Tibial nerve (tissue), 4 donors: ENCODE data around the gene CDSN. TPM values are rescaled to one million over a fixed set of nuclear protein-coding genes. Genes with fewer than 3 reads are reported as not detected.
"Not testable (repeated sequence)": the region's sequence is repeated elsewhere in the genome, so short reads cannot be mapped to it uniquely, and the experiment has no call there.

ENCODE experiments used
- DNase-seq, 2 donors: peaks; one replicate each; pipeline ENCODE4 v3.0.0-alpha.2; 2019; ENCODE audit warnings: low spot score in 2 of 2
- H3K27ac ChIP-seq, 4 donors: fragments of 200-600 bp; sonication (generic) in 3 of 4; one replicate each; pipeline ENCODE4 v1.5.1; 2017 to 2019; ENCODE audit warnings: mild to moderate bottlenecking in 1 of 4
- H3K27me3 ChIP-seq, 2 donors: fragments of 200-600 bp; sonication (generic) in 1 of 2; one replicate each; pipeline versions ENCODE4 v1.5.1 to v1.6.0; 2017 to 2019
- H3K36me3 ChIP-seq, 3 donors: fragments of 200-600 bp; sonication (generic); one replicate each; pipeline ENCODE4 v1.5.1; 2018 to 2019
- H3K4me1 ChIP-seq, 4 donors: fragments of 200-600 bp; sonication (generic) in 3 of 4; one replicate each; pipeline ENCODE4 v1.5.1; 2017 to 2019
- H3K4me3 ChIP-seq, 4 donors: fragments of 200-600 bp; sonication (generic) in 3 of 4; one replicate each; pipeline ENCODE4 v1.5.1; 2017 to 2019; ENCODE audit warnings: mild to moderate bottlenecking in 1 of 4, moderate library complexity in 1 of 4
- H3K9me3 ChIP-seq, 4 donors: fragments of 200-600 bp; sonication (generic) in 3 of 4; one replicate each; pipeline ENCODE4 v1.5.1; 2017 to 2019
- EP300 ChIP-seq, 2 donors: sonication (generic); formaldehyde crosslinking; IDR thresholded peaks; one replicate each; pipeline ENCODE4 v1.6.1; 2017; ENCODE audit warnings: antibody characterized with exemption in 2 of 2, mild to moderate bottlenecking in 1 of 2
- POLR2A ChIP-seq, 2 donors: fragments of 450-650 bp; IDR thresholded peaks; one replicate each; pipeline ENCODE4 v1.6.1; 2017; ENCODE audit warnings: antibody characterized with exemption in 2 of 2, mild to moderate bottlenecking in 2 of 2, moderate library complexity in 2 of 2
- WGBS, 2 donors: methylation state at CpG; one replicate each; pipeline ENCODE4 v1.1.5; 2018; 5-methylcytosine and 5-hydroxymethylcytosine counted together
- small RNA-seq: library from RNA; depleted of rRNA; stranded (forward); fragments of <200 nt; gene quantifications from one replicate; pipeline ENCODE3, GENCODE V24; 2016
- total RNA-seq, 4 donors: library from RNA; depleted of rRNA; stranded (reverse); fragments of >200 nt; gene quantifications; one replicate each; pipeline ENCODE4 v1.1.0, GENCODE V29; 2016
- TF ChIP-seq, protein P1 (sequence below), 5 experiments: fragments of 200-600 bp in 3 of 5; fragments of 450-650 bp in 2 of 5; sonication (generic) in 3 of 5; IDR thresholded peaks; one replicate each; pipeline ENCODE4 v1.5.1; 2016 to 2019; ENCODE audit warnings: antibody characterized with exemption in 5 of 5, mild to moderate bottlenecking in 3 of 5, moderate library complexity in 2 of 5

The CDSN gene
- total RNA-seq, 4 donors from 2014 or later: not detected

DNA sequence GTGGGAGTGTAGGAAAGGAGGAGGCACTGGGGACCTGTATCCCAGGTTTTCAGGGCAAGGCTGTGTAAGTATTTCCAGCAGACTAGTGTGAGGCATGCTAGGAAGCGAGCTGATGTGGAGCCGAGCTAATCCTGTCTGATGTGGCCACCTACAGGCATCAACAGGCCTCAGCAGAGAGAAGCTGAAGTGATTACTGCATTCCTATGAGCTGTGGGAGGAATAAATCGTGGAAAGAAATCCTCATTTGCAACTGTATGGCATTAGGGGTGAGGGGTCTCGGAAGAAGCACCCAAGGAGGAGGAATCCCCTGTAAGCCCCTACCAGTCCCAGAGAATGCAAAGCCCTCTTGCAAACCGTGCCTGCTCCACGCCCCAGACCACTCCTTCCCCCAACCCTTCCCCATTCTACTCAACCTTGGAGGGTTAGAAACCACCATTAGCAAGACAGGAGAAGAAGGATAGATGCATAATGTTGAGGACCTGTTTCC, 49.5 kb downstream of the CDSN start:
- no peaks in the 10 kb centered on the region for H3K27me3 ChIP-seq
- H3K9me3 ChIP-seq: no peaks in the 10 kb centered on the region
- DNase-seq: no peak
- WGBS, 2 donors: 26 to 27% methylated on average over 6 of the region's 6 CpGs
- H3K4me3 ChIP-seq: no peak overlapping the region
- TF ChIP-seq POLR2A (IDR thresholded peaks at IDR 0.05) (no peak), EP300 (IDR thresholded peaks at IDR 0.05) (peak in 1 of 2 donors; percentile 13)
- TF ChIP-seq, protein P1, sequence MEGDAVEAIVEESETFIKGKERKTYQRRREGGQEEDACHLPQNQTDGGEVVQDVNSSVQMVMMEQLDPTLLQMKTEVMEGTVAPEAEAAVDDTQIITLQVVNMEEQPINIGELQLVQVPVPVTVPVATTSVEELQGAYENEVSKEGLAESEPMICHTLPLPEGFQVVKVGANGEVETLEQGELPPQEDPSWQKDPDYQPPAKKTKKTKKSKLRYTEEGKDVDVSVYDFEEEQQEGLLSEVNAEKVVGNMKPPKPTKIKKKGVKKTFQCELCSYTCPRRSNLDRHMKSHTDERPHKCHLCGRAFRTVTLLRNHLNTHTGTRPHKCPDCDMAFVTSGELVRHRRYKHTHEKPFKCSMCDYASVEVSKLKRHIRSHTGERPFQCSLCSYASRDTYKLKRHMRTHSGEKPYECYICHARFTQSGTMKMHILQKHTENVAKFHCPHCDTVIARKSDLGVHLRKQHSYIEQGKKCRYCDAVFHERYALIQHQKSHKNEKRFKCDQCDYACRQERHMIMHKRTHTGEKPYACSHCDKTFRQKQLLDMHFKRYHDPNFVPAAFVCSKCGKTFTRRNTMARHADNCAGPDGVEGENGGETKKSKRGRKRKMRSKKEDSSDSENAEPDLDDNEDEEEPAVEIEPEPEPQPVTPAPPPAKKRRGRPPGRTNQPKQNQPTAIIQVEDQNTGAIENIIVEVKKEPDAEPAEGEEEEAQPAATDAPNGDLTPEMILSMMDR (IDR thresholded peaks at IDR 0.05): peak in 4 of 5 experiments; percentile 30 to 63 (median 56)
- peak overlapping the region in 2 of 4 donors; percentile 21 to 29 for H3K27ac ChIP-seq
- H3K4me1 ChIP-seq: peaks cover 0 to 39% (median 6%) of the 10 kb centered on the region in 4 donors
- H3K36me3 ChIP-seq: no peaks in the 10 kb centered on the region

GRCh38 chr6:31068669-31069340, 51.4 kb downstream of the CDSN start:
- Histone ChIP-seq H3K9me3 (no peaks in the 10 kb centered on the region), H3K27ac (peak overlapping the region in 1 of 4 donors; percentile 24), H3K4me3 (no peak overlapping the region), H3K27me3 (no peaks in the 10 kb centered on the region), H3K36me3 (no peaks in the 10 kb centered on the region), H3K4me1 (peaks cover 0 to 39% (median 6%) of the 10 kb centered on the region in 4 donors)
- TF ChIP-seq, protein P1 (IDR thresholded peaks at IDR 0.05): peak; percentile 73 to 88 (median 86)
- TF ChIP-seq POLR2A (IDR thresholded peaks at IDR 0.05): no peak
- 39 to 41% methylated on average over 13 of the region's 13 CpGs for WGBS, 2 donors
- DNase-seq: peak; percentile 70 to 86

DNA sequence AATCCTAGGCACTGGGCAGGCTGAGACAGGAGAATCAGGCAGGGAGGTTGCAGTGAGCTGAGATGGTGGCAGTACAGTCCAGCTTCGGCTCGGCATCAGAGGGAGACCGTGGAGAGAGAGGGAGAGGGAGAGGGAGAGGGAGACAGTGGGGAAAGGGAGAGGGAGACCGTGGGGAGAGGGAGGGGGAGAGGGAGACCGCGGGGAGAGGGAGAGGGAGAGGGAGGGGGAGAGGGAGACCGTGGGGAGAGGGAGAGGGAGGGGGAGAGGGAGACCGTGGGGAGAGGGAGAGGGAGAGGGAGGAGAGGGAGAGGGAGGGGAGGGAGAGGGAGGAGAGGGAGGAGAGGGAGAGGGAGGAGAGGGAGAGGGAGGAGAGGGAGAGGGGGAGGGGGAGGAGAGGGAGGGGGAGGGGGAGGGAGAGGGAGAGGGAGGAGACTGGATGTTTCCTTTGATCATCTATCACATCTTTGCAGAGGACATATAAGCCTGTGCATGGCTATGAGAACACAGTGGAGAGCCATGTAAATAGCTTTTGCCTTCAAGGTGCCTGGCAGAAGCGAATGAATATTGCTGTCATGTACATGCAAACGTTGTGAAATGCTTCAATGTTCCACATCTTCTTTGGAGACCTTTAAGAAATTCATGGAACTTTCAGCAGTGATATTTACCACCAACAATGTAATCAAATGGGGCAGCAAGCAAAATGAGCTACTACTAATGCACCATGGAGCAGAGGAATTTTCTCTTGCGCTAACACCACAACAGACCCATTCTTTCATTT, 52.2 kb downstream of the CDSN start:
- peaks cover 0 to 34% (median 6%) of the 10 kb centered on the region in 4 donors for H3K4me1 ChIP-seq
- H3K4me3 ChIP-seq, H3K27me3 ChIP-seq, H3K9me3 ChIP-seq, H3K36me3 ChIP-seq, DNase-seq: not testable (repeated sequence)
- 36 to 45% methylated on average over 7 of the region's 11 CpGs for WGBS, 2 donors
- peak overlapping the region in 1 of 4 donors; percentile 24 for H3K27ac ChIP-seq

- H3K27ac ChIP-seq, H3K27me3 ChIP-seq, H3K9me3 ChIP-seq, H3K4me3 ChIP-seq, DNase-seq, H3K36me3 ChIP-seq: not testable (repeated sequence)
- 77 to 93% methylated on average over 8 to 20 of the region's 32 CpGs for WGBS, 2 donors
- H3K4me1 ChIP-seq: peaks cover 0 to 24% (median 2%) of the 10 kb centered on the region in 4 donors
Measured at GRCh38 chr6:31067028-31067427, 53.2 kb downstream of the CDSN start.

- H3K27me3 ChIP-seq: no peaks in the 10 kb centered on the region
- H3K9me3 ChIP-seq: no peaks in the 10 kb centered on the region
- no peaks in the 10 kb centered on the region for H3K36me3 ChIP-seq
- DNase-seq: no peak
- 24 to 34% methylated on average over 2 of the region's 2 CpGs for WGBS, 2 donors
- no peak overlapping the region for H3K4me3 ChIP-seq
- H3K27ac ChIP-seq: no peak overlapping the region
- H3K4me1 ChIP-seq: peaks cover 0 to 16% (median 0%) of the 10 kb centered on the region in 4 donors
- TF ChIP-seq POLR2A (IDR thresholded peaks at IDR 0.05): no peak
- no peak for TF ChIP-seq EP300 (IDR thresholded peaks at IDR 0.05)
- TF ChIP-seq, protein P1 (IDR thresholded peaks at IDR 0.05): no peak
Measured at GRCh38 chr6:31065556-31065955, 54.7 kb downstream of the CDSN start.

Small RNA genes lying within 50 kb of the gene (small RNA-seq; reads per million reads assigned to genes)
- gene POLR2LP1: not detected
- not detected for gene RNU6-1133P

Other genes with a start within 250 kb of the CDSN start
- 10 to 100 TPM; 36.7 to 60.1 (median 39.8) TPM for gene DDR1, start 235.9 kb downstream of the CDSN start, total RNA-seq
- 10 to 100 TPM in 2 of 4 donors, 1 to 10 TPM in 2; 2.2 to 25.2 (median 10.1) TPM for gene GTF2H4, start 212.2 kb downstream of the CDSN start, total RNA-seq
- gene VARS2, start 206.2 kb downstream of the CDSN start, total RNA-seq: 10 to 100 TPM; 22.6 to 26.2 (median 24.7) TPM
- gene SFTA2, start 188.3 kb downstream of the CDSN start, total RNA-seq: not detected
- gene MUCL3, start 179.5 kb downstream of the CDSN start, total RNA-seq: under 1 TPM in 1 of 4 donors, not detected in 3; under 0.01 TPM
- gene MUC21, start 136.7 kb downstream of the CDSN start, total RNA-seq: not detected
- gene MUC22, start 110.0 kb downstream of the CDSN start, total RNA-seq: not detected
- not detected for gene C6orf15, start 7.9 kb downstream of the CDSN start, total RNA-seq
- 1 to 10 TPM in 3 of 4 donors, under 1 TPM in 1; 0.42 to 8.5 (median 2.2) TPM for gene PSORS1C1, start 5.6 kb downstream of the CDSN start, total RNA-seq
- gene PSORS1C2, start 18.6 kb upstream of the CDSN start, total RNA-seq: not detected
- 10 to 100 TPM; 13.8 to 25.1 (median 18.7) TPM for gene CCHCR1, start 37.4 kb upstream of the CDSN start, total RNA-seq
- 1 to 10 TPM; 1.2 to 4.6 (median 4.0) TPM for gene TCF19, start 38.1 kb upstream of the CDSN start, total RNA-seq
- 1 to 10 TPM in 2 of 4 donors, not detected in 2; 1.2 to 9.8 TPM for gene POU5F1, start 50.2 kb upstream of the CDSN start, total RNA-seq
- 100 to 1,000 TPM; 148 to 482 (median 409) TPM for gene HLA-C, start 151.6 kb upstream of the CDSN start, total RNA-seq
- 100 to 1,000 TPM; 570 to 933 (median 787) TPM for gene HLA-B, start 236.7 kb upstream of the CDSN start, total RNA-seq